ENCODE measurements around the gene XRN2. TPM values are rescaled to one million over a fixed set of nuclear protein-coding genes. Genes with fewer than 3 reads are reported as not detected.

XRN2 gene
- total RNA-seq, 2 donors from 2014 or later, result 39.0 to 41.8 TPM

GRCh38 chr20:21339499-21339898, 36.4 kb downstream of the XRN2 start:
- Histone ChIP-seq H3K36me3 (peaks cover 11% of the 10 kb centered on the region), H3K4me3 (no peak overlapping the region), H3K27ac (no peak overlapping the region), H3K4me1 (no peaks in the 10 kb centered on the region), H3K27me3 (no peaks in the 10 kb centered on the region), H3K9me3 (no peaks in the 10 kb centered on the region), H3K9ac (ENCODE audit: low read depth in 2 of 2, low read length in 2 of 2) (no peak overlapping the region)
- intact Hi-C loops (cut with DNase I), result no loop called here
- DNase-seq, result no peak
- TF ChIP-seq, protein P1, sequence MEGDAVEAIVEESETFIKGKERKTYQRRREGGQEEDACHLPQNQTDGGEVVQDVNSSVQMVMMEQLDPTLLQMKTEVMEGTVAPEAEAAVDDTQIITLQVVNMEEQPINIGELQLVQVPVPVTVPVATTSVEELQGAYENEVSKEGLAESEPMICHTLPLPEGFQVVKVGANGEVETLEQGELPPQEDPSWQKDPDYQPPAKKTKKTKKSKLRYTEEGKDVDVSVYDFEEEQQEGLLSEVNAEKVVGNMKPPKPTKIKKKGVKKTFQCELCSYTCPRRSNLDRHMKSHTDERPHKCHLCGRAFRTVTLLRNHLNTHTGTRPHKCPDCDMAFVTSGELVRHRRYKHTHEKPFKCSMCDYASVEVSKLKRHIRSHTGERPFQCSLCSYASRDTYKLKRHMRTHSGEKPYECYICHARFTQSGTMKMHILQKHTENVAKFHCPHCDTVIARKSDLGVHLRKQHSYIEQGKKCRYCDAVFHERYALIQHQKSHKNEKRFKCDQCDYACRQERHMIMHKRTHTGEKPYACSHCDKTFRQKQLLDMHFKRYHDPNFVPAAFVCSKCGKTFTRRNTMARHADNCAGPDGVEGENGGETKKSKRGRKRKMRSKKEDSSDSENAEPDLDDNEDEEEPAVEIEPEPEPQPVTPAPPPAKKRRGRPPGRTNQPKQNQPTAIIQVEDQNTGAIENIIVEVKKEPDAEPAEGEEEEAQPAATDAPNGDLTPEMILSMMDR (IDR thresholded peaks at IDR 0.05), result no peak

DNA sequence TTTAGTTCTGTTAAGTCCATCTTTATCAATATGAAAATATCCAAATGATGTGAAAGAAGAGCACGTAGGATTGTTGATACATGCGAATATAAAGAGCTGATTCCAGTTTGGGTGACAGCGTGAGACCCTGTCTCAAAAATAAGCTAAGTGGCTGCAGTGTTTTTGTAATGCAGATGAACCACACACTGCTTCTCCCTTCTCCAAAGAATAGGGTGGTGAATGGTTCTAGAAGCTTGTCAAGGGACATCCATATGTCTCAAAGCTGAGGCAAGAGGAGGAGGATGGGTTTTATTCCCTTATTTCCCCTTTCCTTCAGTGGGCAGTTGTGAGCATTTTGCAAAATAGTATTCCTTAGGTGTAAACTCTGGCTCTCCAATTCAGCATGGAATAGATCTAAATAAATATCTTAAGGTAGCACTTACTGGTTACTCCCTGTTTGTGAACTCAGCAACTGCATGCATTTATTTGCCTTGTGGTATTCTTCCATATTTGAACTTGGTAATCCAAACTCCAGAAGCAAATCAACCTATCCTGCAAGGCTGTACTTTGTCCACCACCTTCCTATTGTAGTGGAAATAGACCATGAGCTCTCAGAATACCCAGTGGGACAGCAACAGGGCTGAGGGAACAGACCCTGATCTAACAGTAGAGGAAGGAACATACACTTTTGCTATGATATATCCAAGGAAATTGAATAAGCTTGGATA, 38.0 kb downstream of the XRN2 start:
- Histone ChIP-seq H3K9me3 (no peaks in the 10 kb centered on the region), H3K4me1 (no peaks in the 10 kb centered on the region), H3K9ac (ENCODE audit: low read depth in 2 of 2, low read length in 2 of 2) (no peak overlapping the region), H3K27ac (no peak overlapping the region), H3K27me3 (no peaks in the 10 kb centered on the region), H3K36me3 (peaks cover 11% of the 10 kb centered on the region), H3K4me3 (no peak overlapping the region)
- DNase-seq, result no peak
- TF ChIP-seq, protein P1 (IDR thresholded peaks at IDR 0.05), result no peak
- intact Hi-C loops (cut with DNase I), result no loop called here

- Histone ChIP-seq H3K27me3 (no peaks in the 10 kb centered on the region), H3K27ac (no peak overlapping the region), H3K4me1 (no peaks in the 10 kb centered on the region), H3K9ac (ENCODE audit: low read depth in 2 of 2, low read length in 2 of 2) (no peak overlapping the region), H3K4me3 (no peak overlapping the region), H3K9me3 (no peaks in the 10 kb centered on the region), H3K36me3 (peaks cover 7% of the 10 kb centered on the region)
- no peak for DNase-seq
- intact Hi-C loops (cut with DNase I), result no loop called here
- TF ChIP-seq, protein P1 (IDR thresholded peaks at IDR 0.05), result no peak
These were observed 39.7 kb downstream of the XRN2 start for GRCh38 chr20:21342656-21343345.

DNA sequence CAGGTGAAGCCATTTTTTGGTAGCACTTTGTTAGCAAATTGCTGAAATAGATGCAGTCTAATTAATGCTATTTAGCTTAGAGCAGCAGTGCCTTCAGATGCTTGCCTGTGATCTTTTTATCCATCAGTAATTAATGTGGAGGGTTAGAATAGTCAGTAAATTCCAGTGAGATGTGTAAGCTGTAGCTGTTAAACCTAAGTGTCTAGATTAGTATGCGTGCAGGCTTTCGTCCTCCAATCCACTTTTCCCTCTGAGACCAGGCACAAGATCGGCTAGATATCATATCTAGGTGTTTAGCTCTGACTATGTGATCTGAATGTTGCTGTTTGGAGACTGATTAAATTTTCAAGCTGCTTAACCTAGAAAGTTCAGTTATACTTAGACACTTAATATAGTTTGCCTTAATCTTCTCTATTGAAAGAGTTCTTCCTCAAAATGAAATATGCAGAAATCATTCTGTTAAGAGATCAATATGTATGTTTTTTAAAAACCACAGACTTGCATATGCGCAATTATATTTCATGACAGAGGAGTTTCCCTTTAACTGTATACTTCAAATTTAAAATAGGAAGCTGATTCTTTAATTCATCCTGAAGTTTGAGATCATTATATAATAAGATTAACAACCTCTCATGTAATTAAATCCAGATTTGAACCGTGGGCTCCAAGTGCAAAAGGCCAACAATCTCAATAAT, 41.2 kb downstream of the XRN2 start:
- Histone ChIP-seq H3K27me3 (no peaks in the 10 kb centered on the region), H3K27ac (no peak overlapping the region), H3K9ac (ENCODE audit: low read depth in 2 of 2, low read length in 2 of 2) (no peak overlapping the region), H3K36me3 (peaks cover 10% of the 10 kb centered on the region), H3K4me1 (no peaks in the 10 kb centered on the region), H3K9me3 (no peaks in the 10 kb centered on the region), H3K4me3 (no peak overlapping the region)
- intact Hi-C loops (cut with DNase I), result no loop called here
- TF ChIP-seq, protein P1 (IDR thresholded peaks at IDR 0.05), result no peak
- no peak for DNase-seq

DNA sequence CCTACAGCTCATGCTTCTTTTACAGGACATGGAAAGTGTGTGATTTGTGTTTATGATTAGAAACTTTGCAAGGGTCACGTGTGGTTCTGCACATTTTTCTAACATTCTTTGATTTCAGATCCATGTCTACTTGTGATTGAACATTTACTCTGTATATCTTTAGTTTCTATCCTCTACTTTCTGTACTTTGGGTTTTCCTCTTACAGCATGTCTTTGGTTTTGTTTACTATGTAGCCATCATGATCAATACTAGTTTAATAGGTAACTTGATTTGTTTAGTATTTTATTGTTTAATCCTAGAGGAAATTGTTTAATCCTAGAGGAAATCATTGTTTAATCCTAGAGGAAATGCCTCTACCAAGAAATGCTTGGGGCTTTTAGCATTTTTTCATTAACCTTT, 41.8 kb downstream of the XRN2 start:
- Histone ChIP-seq H3K36me3 (peaks cover 12% of the 10 kb centered on the region), H3K4me1 (no peaks in the 10 kb centered on the region), H3K27me3 (no peaks in the 10 kb centered on the region), H3K4me3 (no peak overlapping the region), H3K9me3 (no peaks in the 10 kb centered on the region), H3K27ac (no peak overlapping the region), H3K9ac (ENCODE audit: low read depth in 2 of 2, low read length in 2 of 2) (no peak overlapping the region)
- TF ChIP-seq, protein P1 (IDR thresholded peaks at IDR 0.05), result no peak
- intact Hi-C loops (cut with DNase I), result no loop called here
- no peak for DNase-seq
